HepG2 (cell line): ENCODE results near the gene MPC1. TPM values are rescaled to one million over a fixed set of nuclear protein-coding genes. Genes with fewer than 3 reads are reported as not detected.

Source experiments
- GPN1 ChIP-seq: sonication (generic); formaldehyde crosslinking; IDR thresholded peaks from 2 replicates; pipeline ENCODE4 v1.5.1; 2020; ENCODE audit warnings: missing genetic modification reagents, borderline replicate concordance
- KLF13 ChIP-seq: sonication (generic); formaldehyde crosslinking; IDR thresholded peaks from 2 replicates; pipeline ENCODE4 v1.4.0; 2020; ENCODE audit warnings: mild to moderate bottlenecking, missing genetic modification reagents
- MEF2D ChIP-seq: sonication (generic); formaldehyde crosslinking; IDR thresholded peaks from 2 replicates; pipeline ENCODE4 v1.5.1; 2020; ENCODE audit warnings: mild to moderate bottlenecking, missing genetic modification reagents
- MTERF4 ChIP-seq: sonication (generic); formaldehyde crosslinking; IDR thresholded peaks from 2 replicates; pipeline ENCODE4 v1.8.0; 2023; ENCODE audit warnings: mild to moderate bottlenecking, missing genetic modification reagents
- MXD4 ChIP-seq: IDR thresholded peaks from 2 replicates; pipeline ENCODE4 v1.6.1; 2016; ENCODE audit warnings: mild to moderate bottlenecking, missing biosample characterization, missing genetic modification reagents
- SRSF1 ChIP-seq: fragments of 200-400 bp; formaldehyde crosslinking; optimal IDR thresholded peaks from 2 replicates; pipeline ENCODE3; 2017; ENCODE audit warnings: mild to moderate bottlenecking, low read depth, low read length, moderate library complexity
- STAG1 ChIP-seq: sonication (generic); formaldehyde crosslinking; IDR thresholded peaks from 2 replicates; pipeline ENCODE4 v1.4.0; 2020; ENCODE audit warnings: missing genetic modification reagents
- ZFP82 ChIP-seq: sonication (generic); formaldehyde crosslinking; IDR thresholded peaks from 2 replicates; pipeline ENCODE4 v1.5.1; 2020; ENCODE audit warnings: mild to moderate bottlenecking, missing genetic modification reagents, borderline replicate concordance
- ZNF263 ChIP-seq: sonication (generic); formaldehyde crosslinking; IDR thresholded peaks from 2 replicates; pipeline ENCODE4 v1.4.0; 2020; ENCODE audit warnings: missing genetic modification reagents
- ZNF549 ChIP-seq: sonication (generic); formaldehyde crosslinking; IDR thresholded peaks from 2 replicates; pipeline ENCODE4 v1.5.0; 2020; ENCODE audit warnings: missing genetic modification reagents
- ZNF607 ChIP-seq: sonication (generic); formaldehyde crosslinking; IDR thresholded peaks from 2 replicates; pipeline ENCODE4 v1.5.1; 2020; ENCODE audit warnings: missing genetic modification reagents, mild to moderate bottlenecking, borderline replicate concordance
- ZNF713 ChIP-seq: sonication (generic); formaldehyde crosslinking; IDR thresholded peaks from 2 replicates; pipeline ENCODE4 v1.4.0; 2020; ENCODE audit warnings: mild to moderate bottlenecking, missing genetic modification reagents
- ZNF879 ChIP-seq: sonication (generic); formaldehyde crosslinking; IDR thresholded peaks from 2 replicates; pipeline ENCODE4 v1.8.1; 2023; ENCODE audit warnings: missing genetic modification reagents
- ZSCAN20 ChIP-seq: sonication (generic); formaldehyde crosslinking; IDR thresholded peaks from 2 replicates; pipeline ENCODE4 v1.4.0; 2020; ENCODE audit warnings: missing genetic modification reagents, mild to moderate bottlenecking, borderline replicate concordance
- polyA plus RNA-seq, 8 experiments: library from polyadenylated mRNA; depleted of rRNA in 3 of 8; stranded (reverse) in 7 of 8; unstranded in 1 of 8; fragments of >200 nt; fragmentation: Illumina TruSeq in 4 of 8; extraction: Trizol in 4 of 8; gene quantifications; 2 replicates each; pipeline versions ENCODE4 v1.2.1 to v1.2.3, GENCODE V29; 2011 to 2016; ENCODE audit warnings: low read depth in 4 of 8, missing spikeins in 1 of 8, mixed read lengths in 1 of 8; ENCODE audit not compliant: insufficient read depth in 1 of 8
- total RNA-seq, 5 experiments: library from RNA; depleted of rRNA; stranded (reverse); fragments of >200 nt; fragmentation: Illumina TruSeq; extraction: Trizol; gene quantifications; 2 replicates each; pipeline ENCODE4 v1.2.3, GENCODE V29; 2016; ENCODE audit warnings: low read depth in 1 of 5
- TF ChIP-seq, protein P1 (sequence below): sonication (generic); formaldehyde crosslinking; IDR thresholded peaks from 2 replicates; pipeline ENCODE4 v1.5.0; 2020; ENCODE audit warnings: mild to moderate bottlenecking, missing genetic modification reagents
- TF ChIP-seq, protein P2 (sequence below): sonication (generic); formaldehyde crosslinking; IDR thresholded peaks from 2 replicates; pipeline ENCODE4 v1.4.0; 2020; ENCODE audit warnings: missing genetic modification reagents
- TF ChIP-seq, protein P3 (sequence below): sonication (generic); formaldehyde crosslinking; IDR thresholded peaks from 2 replicates; pipeline ENCODE4 v1.8.1; 2023; ENCODE audit warnings: mild to moderate bottlenecking, missing genetic modification reagents, borderline replicate concordance
- TF ChIP-seq, protein P4 (sequence below): sonication (generic); formaldehyde crosslinking; IDR thresholded peaks from 2 replicates; pipeline ENCODE4 v1.4.0; 2020; ENCODE audit warnings: mild to moderate bottlenecking, missing genetic modification reagents

MPC1 gene
- total and polyA plus RNA-seq, 2 of the 13 experiments (the other 11 are each of a cell fraction or from before 2014, with no cell fraction given) = 189 to 214 TPM

DNA sequence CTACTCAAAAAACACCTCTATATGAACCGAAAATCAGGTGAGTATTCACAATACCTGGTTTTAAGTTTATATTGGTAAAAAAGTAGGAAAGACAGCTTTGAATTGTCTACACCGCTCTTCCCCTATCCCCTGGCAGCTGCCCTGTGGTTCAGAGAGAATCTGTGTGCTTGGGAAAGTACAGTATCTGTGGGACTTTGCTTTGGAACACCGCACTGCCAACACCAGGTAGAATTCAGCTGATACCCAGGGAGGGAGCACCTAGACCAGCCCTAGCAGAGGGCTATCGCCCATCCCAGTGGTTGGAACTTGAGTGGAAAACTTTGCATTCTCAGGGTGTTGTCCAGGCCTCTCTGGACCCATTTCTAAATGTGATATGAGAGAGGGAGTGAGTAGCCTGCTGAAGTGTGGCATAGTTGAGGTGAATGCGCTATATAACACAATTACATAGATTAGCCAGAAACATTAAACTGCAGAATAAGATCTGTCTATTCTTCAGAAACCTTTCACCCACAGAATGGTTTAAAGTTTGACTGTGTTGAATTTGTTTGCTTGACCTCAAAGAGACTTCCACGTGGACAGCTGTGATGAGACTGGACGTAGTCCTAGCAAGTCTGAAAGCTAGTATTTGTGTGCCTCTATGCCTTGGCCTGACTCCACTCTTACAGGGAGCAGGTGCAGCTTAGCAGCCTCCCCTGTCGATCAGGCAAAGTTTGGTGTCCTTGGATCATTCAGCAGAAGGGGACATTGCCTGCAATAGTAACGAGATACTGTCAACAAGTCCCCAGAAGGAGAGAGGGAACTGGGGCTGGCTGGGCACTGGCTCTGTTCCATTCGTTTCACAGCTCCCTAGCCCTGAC, 11.5 kb upstream of the MPC1 start (continued):
- TF ChIP-seq, protein P1, sequence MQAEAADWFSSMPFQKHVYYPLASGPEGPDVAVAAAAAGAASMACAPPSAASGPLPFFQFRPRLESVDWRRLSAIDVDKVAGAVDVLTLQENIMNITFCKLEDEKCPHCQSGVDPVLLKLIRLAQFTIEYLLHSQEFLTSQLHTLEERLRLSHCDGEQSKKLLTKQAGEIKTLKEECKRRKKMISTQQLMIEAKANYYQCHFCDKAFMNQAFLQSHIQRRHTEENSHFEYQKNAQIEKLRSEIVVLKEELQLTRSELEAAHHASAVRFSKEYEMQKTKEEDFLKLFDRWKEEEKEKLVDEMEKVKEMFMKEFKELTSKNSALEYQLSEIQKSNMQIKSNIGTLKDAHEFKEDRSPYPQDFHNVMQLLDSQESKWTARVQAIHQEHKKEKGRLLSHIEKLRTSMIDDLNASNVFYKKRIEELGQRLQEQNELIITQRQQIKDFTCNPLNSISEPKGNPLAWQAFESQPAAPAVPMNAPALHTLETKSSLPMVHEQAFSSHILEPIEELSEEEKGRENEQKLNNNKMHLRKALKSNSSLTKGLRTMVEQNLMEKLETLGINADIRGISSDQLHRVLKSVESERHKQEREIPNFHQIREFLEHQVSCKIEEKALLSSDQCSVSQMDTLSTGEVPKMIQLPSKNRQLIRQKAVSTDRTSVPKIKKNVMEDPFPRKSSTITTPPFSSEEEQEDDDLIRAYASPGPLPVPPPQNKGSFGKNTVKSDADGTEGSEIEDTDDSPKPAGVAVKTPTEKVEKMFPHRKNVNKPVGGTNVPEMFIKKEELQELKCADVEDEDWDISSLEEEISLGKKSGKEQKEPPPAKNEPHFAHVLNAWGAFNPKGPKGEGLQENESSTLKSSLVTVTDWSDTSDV (CRISPR knock-in tag) = no peak
- TF ChIP-seq ZNF879 (0 out of 2 replicates have a peak, but pooled peaks have one; percentile 41), MTERF4 (no peak), ZSCAN20 (CRISPR knock-in tag) (0 out of 2 replicates have a peak, but pooled peaks have one; percentile 39), ZNF713 (CRISPR knock-in tag) (no peak), ZNF607 (peak; percentile 75; the same call in 1 of the 2 replicates), KLF13 (CRISPR knock-in tag) (no peak), MEF2D (peak; percentile 80), ZNF549 (CRISPR knock-in tag) (no peak), STAG1 (peak; percentile 23; the same call in 1 of the 2 replicates), ZNF263 (CRISPR knock-in tag) (peak; percentile 53; the same call in 1 of the 2 replicates), GPN1 (CRISPR knock-in tag) (no peak), MXD4 (CRISPR knock-in tag) (peak; percentile 68), ZFP82 (no peak), SRSF1 (no peak)
- TF ChIP-seq, protein P2, sequence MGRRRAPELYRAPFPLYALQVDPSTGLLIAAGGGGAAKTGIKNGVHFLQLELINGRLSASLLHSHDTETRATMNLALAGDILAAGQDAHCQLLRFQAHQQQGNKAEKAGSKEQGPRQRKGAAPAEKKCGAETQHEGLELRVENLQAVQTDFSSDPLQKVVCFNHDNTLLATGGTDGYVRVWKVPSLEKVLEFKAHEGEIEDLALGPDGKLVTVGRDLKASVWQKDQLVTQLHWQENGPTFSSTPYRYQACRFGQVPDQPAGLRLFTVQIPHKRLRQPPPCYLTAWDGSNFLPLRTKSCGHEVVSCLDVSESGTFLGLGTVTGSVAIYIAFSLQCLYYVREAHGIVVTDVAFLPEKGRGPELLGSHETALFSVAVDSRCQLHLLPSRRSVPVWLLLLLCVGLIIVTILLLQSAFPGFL (CRISPR knock-in tag) = no peak
- TF ChIP-seq, protein P3, sequence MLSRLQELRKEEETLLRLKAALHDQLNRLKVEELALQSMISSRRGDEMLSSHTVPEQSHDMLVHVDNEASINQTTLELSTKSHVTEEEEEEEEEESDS (CRISPR knock-in tag) = no peak
- TF ChIP-seq, protein P4, sequence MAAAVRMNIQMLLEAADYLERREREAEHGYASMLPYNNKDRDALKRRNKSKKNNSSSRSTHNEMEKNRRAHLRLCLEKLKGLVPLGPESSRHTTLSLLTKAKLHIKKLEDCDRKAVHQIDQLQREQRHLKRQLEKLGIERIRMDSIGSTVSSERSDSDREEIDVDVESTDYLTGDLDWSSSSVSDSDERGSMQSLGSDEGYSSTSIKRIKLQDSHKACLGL (CRISPR knock-in tag) = no peak
